ENCODE data around the gene MOB3A.
"Not testable (repeated sequence)": the region's sequence is repeated elsewhere in the genome, so short reads cannot be mapped to it uniquely, and the experiment has no call there.

MOB3A gene

DNA sequence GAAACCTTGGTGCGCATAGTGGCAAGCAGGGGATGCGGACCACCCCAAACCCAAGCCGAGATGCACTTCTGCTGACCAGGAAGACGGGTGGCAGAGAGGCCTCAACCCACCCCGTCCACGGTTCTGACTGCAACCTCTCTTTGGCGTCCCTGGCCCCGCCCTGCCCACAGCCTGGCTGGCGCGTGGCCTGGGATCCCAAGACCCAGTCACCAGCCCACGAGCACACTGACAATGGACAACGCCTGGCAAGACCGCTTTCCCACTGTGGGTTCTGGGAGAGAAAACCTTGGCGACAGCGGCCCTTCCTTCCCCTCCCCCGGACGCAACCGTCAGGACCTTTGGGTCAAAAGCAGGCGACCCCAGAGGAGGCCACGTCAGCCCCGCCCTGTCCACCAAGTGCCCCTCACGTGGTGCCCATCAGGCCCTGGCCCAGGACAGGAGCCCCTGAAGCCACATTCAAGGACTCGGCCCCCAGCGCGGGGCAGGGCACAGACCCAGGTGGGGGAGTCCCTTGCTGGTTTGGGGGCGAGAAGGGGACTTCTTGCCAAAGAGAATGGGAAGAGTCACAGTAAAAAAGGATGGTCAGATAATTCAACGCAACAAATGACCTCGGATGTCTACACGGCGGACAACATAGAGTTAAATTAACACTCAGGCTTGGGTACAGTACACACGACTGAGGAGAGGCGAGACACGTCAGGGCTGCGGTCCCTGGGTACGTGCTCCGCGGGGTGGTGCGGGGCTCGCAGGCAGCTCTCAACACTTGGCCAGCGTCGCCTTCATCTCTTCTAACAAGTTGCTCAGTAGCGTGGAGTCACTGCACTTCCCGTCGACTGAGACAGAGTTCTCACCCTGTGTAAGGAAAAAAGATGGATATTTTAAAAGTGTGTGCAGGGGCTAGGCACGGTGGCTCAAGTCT, 5.5 kb upstream of the MOB3A start:
- DNase-seq: no peak

DNA sequence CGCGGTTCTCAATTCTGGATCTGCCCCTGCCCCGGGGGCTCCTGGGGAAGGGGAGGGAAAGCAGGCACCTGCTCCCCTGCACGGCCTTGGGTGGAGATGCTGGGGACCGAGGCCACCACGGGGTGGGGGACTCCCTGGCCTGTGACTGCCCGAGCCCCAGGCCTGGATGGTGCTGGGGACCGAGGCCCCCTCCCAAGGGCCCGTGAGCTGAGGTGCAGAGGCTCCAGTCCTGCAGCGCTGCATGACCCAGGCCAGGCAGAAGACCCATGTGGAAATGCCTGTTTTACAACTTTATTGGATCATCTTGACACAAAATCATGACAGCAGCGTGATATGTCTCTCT, 4.6 kb upstream of the MOB3A start:
- DNase-seq: no peak

DNA sequence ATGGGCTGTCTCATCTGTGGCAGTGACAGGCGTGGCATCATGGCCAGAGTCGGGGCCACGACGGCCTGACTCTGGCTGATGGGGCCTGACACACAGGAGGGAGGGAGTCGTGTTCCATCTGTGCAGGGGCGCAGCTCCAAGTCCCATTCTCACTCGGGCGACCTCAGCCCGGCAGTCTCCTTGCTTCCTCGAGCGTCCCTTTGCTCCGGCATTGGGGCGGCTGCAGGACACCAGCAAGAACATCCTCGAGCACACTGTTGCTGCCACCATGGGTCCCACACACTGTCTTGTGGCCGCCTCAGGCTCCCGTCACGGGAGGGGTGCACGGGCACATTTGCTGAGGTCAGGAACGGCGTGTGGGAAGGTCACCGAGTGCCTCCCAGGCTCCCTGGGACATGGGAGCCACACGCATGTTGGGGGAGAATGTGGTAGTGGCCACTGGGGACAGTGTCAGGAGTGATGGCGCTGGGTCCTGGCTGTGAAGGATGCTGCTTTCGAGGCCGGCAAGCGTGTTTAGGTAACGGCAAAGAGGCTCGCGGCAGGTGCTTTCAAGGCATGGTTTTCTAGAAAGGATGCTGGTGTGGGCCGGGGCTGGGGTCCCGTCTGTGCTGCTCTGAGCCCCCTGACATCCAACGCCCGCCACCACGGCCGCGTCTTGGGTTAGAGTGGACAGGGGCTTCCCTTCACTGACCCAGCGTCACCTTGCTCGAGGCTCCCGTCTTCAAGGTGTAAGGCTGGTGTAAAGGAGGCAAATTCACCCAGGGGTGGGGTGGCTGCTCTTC, 4.0 kb upstream of the MOB3A start:
- no peak for DNase-seq

DNA sequence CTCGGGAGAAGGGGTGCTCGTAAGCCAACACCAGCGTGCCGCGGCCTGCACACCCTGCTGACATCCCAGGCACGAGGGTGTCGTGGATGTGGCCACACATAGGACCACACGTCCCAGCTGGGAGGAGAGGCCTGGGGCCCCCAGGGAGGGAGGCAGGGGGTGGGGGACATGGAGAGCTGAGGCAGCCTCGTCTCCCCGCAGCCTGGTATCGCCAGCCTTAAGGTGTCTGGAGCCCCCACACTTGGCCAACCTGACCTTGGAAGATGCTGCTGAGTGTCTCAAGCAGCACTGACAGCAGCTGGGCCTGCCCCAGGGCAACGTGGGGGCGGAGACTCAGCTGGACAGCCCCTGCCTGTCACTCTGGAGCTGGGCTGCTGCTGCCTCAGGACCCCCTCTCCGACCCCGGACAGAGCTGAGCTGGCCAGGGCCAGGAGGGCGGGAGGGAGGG, 3.0 kb upstream of the MOB3A start:
- DNase-seq: no peak

DNA sequence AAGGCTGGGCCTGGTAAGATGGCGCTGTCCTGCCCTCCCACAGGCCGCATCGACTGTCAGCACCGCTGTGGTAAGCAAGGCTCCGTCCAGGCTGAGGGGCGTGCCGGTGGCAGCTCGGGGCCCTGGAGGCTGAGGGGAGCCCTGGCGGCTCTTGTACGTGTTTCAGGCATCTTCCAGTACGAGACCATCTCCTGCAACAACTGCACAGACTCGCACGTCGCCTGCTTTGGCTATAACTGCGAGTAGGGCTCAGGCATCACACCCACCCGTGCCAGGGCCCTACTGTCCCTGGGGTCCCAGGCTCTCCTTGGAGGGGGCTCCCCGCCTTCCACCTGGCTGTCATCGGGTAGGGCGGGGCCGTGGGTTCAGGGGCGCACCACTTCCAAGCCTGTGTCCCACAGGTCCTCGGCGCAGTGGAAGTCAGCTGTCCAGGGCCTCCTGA, 1.8 kb upstream of the MOB3A start:
- no peak for DNase-seq

DNA sequence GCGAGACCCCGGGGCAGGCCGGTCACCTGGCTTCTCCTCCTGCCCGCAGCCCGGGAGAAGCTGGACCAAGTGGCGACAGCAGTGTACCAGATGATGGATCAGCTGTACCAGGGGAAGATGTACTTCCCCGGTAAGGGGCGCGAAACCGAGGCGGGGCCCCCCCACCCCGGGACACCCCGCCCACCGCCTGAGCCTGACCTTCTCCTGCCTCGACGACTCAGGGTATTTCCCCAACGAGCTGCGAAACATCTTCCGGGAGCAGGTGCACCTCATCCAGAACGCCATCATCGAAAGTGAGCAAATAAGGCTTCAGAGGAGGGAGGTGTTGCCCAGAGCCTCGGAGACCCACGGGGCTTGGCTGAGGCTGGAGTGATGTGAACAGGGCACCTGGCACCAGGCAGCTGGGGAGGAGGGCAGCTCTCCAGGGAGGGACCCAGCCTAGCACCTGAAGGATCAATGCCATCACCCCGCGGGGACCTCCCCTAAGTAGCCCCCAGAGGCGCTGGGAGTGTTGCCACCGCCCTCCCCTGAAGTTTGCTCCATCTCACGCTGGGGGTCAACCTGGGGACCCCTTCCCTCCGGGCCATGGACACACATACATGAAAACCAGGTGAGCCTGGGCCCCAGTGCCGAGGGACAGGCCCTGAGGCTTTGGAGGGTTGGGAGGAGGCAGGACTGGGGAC, 1.2 kb upstream of the MOB3A start:
- DNase-seq: peak; percentile 65

DNA sequence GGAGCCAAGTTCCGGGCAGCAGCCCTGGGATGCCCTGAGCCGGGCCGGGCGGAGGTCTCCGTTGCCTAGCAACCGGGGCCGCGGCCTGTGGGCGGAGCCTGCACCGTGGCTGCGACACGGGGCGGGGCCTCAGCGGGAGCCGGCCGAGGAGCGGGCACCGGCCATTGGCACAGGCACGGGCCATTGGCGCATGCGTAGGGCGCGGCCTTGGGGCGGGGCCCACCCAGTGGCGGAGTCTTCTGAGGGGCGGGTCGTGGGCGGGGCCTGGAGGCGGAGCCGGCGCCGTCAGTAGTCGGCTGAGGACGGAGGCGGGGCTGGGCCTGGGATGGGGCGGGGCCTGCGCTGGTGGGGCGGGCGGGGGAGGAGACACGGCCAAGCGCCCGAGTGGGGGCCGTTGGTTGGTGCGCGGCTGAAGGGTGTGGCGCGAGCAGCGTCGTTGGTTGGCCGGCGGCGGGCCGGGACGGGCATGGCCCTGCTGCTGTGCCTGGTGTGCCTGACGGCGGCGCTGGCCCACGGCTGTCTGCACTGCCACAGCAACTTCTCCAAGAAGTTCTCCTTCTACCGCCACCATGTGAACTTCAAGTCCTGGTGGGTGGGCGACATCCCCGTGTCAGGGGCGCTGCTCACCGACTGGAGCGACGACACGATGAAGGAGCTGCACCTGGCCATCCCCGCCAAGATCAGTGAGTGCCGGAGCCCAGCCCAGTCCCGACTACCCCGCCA, 515 bp upstream of the MOB3A start, which contains the start of gene IZUMO4:
Gene IZUMO4 (plus strand): TSS at position 436 of the 723 bp plus-strand sequence. CDS start 31 bp downstream, at position 467.
- peak; percentile 100 for DNase-seq

DNA sequence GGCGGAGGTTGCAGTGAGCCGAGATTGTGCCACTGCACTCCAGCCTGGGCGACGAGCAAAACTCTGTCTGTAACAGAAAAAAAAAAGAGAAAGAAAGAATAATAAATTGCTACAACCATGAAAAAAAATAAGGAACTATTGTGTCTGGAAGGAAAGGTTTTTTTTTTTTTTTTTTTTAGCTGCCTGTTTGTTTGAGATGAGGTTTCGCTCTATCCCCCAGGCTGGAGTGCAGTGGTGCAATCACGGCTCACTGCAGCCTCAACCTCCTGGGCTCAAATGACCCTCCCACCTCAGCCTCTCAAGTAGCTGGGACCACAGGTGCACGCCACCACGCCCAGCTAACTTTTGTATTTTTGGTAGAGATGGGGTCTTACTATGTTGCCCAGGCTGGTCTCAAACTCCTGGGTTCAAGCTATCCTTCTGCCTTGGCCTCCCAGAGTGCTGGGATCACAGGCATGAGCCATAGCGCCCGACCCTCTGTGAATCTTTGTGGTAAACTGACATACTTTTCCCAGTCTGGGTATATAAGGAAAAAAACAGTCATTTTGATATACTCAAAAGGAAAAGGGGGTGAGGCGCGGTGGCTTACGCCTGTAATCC, 4.1 kb downstream of the MOB3A start:
- not testable (repeated sequence) for DNase-seq

DNA sequence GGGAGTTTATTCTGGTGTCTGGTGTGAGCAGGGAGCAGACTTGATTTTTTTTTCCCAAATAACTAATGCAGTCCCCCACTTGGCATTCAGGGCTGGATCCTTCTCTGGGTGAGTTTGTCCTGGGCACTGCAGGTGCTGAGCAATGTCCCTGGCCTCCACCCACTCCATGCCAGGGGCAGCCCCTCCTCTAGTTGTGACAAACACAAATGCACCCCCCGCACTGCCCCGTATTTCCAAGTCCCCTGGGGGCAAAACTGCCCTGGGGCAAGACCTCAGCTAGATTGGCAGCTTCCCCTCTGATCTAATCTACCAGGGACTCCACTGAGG, 6.4 kb downstream of the MOB3A start:
- no peak for DNase-seq

DNA sequence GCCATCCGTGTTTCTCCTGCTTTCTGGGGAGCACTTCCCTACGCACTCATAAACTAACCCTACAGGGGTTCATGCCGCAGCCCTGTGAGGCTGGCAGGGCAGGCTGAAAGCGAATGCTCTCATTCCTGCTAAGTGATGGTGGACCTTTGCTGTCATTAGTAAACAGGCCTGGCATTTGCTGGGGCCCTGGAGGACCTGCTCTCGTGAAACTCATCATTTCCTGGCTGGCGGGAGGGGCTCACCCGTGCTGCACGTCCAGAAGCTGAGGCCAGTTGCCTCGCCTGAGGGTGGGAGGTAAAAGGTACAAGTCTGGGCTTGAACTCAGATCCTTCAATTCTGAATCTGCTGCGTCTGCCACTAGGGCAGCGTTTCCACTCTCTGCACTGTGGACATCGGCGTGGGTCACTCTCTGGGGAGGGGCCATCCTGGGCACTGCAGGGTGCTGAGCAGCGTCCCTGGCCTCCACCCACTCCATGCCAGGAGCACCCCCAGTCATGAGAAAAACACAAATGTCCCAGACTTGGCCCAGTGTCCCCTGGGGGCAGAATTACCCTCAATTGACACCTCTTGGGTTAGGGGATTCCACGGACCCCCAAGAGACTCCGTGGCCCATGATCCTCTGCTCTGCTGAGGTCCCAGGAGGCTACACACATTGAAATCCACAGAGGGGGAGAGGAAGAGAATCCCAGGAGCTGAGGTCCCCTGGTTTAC, 7.0 kb downstream of the MOB3A start:
- DNase-seq: no peak

DNA sequence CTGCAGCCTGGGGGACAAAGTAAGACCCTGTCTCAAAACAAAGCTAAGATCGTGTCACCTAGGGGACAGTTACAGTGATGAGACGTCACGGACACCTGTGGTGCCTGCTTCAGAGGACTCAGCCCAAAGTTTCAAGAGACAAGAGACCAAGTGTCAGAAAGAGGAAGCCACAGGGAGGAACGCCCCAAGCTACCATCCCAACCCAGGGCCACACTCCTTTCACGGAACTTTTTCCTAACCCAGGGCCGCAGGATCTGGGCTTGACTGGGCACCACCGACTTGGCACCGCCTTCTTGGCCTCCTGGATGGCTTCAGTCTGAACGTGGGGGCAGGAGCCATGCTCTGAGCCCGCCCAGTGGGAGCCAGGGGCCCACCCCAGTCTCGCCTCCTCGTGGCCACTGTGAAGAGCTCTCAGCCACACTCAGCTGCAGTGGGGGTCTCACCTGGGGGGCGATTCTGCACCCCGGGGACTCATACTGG, 8.5 kb downstream of the MOB3A start:
- DNase-seq: no peak

DNA sequence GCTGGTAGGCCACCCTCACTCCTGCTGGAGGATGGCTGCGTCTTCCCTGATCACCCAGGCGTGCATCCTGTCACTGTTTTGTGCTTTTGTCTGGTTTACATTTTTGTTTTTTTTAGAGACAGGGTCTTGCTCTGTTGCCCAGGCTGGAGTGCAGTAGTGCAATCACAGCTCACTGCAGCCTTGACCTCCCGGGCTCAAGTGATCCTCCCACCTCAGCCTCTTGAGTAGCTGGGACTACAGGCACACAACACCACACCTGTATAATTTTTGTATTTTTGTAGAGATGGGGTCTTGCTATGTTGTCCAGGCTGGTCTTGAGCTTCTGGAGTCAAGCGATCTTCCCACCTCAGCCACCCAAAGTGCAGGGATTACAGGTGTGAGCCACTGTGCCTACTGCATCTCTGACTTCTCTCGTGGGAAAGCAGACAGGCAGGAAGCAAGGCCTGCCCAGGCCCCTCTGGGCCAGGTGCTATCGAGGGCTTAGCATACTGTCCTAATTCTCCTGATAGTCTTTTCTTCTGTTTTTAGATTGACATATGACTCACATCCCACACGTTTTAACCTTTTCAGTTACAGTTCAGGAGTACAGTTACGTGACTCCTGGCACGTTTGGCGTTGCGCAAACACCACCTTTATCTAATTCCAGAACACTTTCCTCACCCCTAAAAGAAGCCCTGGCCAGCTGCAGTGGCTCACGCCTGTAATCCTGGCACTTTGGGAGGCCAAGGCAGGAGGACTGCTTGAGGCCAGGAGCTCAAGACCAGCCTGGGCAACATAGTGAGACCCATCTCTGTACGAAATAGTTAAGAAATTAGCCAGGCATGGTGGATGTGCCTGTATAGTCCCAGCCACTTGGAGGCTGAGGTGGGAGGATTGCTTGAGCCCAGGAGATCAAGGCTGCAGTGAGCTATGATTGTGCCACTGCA, 9.2 kb downstream of the MOB3A start:
- DNase-seq: peak; percentile 70

DNA sequence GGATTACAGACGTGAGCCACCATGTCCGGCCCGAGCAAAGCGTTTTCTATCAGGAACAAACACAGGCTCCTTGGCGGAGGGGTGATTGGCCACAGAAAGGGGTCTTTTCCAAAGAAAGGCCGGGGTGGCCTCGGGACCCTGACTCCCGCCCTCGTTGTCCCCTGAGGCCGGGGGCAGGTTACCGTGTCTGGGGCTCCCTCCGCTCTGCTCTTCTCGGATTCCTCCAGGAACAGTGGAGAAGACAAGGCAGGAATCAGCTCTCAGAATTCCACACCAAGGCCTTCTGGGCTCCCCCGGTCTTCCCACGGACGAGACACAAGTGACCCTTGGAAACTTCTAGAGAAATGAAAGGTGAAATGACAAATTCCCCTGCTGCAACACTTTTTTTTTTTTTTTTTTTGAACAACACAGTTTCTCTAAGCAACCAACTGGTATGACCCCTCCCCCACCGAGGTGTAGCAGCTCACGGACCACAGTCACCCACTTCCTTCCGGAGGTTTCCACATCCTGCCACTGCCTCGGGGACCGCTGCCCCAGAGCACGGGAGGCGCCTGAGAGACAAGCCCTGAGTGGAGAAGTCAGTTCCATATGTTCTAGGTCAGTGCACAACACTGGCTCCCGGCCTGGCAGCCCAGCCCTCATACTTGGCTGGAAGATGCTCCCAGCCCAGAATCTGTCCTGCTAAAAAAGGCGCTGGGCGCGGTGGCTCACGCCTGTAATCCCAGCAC, 11.0 kb downstream of the MOB3A start:
- DNase-seq: peak; percentile 94

DNA sequence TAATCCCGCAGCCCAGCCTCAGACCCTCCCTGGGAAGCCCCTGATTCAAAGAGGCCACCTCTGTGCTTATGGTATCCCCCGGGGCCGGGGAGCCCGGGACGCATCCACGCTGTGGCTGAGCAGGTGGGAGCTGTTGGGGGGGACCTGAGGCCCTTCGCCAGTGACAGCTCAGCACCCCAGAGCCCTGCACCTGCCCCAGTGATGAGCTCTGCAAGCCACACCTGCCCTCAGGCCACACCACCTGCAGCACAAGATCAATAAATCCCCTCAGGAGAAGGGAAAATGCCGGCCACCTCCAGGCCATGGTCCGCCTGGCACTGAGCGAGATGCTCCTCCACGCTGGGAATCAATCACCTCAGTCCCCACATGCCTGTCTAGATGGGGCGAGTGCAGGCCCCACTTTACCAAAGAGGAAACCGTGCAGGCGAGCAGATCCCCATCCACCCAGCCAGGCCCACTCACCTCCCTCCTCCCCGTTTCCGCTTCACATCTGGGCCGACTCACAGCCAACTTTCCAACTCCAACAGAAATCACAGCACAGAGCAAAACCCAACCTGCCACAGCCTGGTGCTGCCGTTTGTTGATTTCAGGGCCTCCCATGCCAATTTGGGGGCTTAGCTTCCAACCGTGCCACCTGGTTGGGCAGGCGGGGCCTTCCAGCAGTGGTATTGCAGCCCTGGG, 12.8 kb downstream of the MOB3A start:
- DNase-seq: peak; percentile 78

DNA sequence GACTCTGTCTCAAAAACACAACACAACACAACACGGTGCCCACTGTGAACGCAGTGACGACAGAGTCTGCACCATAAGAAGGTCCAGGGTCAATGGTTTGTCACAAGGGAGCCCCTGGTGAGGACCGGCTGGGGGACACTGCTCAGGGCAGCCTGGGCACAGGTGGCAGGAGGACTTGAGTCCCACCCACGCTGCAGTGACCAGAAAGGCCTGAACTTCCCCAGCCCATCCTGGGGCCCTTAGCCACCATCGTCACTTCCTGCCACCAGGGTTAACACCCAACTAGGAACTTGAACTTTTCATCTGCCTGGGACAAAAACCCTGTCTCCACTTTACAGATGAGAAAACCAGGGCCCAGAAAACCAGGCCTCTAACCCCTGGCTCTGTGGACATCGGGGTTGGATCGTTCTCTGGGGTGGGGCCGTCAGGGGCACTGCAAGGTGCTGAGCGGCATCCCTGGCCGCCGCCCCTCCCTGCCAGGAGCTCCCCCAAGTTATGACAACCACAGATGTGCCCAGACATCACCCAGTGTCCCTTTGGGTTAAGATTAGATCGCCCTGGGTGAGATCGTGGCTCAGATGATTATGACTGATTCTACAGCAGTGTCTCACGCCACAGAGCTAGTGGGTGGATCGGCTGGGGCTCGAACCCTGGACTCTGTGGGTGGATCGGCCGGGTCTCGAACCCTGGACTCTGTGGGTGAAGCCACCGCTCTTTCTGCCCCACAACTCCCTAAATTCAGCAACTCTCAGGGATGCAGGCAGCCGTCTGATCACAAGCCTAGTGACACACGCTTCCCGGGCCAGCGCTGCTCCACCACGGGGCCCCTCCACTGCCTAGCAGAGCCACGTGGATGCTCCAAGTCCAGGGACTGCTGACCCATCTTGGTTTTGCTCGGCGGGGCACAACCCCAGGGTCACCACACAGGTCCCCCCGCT, 14.0 kb downstream of the MOB3A start:
- DNase-seq: peak; percentile 69

DNA sequence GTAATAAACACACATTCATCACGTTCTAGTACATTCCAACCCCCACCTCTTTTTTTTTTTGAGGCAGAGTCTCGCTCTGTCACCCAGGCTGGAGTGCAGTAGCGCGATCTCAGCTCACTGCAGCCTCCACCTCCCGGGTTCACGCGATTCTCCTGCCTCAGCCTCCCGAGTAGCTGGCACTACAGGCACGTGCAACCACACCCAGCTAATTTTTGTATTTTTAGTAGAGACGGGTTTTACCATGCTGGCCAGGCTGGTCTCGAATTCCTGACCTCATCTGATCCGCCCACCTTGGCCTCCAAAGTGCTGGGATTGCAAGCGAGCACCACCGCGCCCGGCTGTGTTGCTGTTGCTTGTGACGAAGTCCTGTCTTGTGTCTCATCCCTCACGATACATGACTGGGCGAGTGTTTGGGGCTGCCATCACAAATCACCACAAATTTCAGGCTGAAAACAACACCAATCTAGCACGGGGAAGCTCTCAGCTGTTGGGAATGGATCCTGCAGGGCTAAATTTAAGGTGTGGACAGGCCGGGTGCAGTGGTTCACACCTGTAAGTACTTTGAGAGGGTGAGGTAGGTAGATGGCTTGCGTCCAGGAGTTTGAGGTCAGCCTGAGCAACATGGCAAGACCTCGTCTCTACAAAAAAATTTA, 15.7 kb downstream of the MOB3A start:
- no peak for DNase-seq

DNA sequence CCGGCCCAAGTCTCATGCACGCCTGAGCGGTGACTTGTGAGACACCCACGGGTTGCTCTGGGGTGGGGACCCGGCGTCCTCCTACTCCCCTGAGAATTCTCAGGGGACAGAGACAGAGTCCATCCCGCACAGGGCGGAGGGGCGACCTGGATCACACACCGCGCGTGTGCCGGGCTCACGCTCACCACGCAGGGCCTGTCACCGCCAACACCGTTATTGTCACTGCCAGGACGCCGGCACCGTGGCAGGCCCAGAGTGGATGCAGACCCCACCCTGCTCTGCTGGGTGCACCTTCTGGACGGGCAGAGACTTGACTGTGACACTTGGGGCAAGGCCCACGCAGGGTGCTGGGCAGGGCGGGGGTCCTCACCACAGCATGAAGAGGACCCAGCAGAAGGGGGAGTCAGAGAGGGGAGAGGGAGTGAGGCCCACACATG, 16.2 kb downstream of the MOB3A start:
- DNase-seq: no peak

All from stimulated activated CD8-positive, alpha-beta memory T cell treated with anti-CD3 and anti-CD28 coated beads, Interleukin-4, amount 100 ng/mL, for 48 hours (primary cell).